ENCODE measurements around the gene ACOT2. TPM values are rescaled to one million over a fixed set of nuclear protein-coding genes. Genes with fewer than 3 reads are reported as not detected.

Gene ACOT2
- total RNA-seq, 1 donor from 2014 or later: 39.4 TPM

GRCh38 chr14:73607241-73607640 is 38.2 kb downstream of the ACOT2 start:
- TF ChIP-seq CTCF (IDR thresholded peaks at IDR 0.05): no peak
- H3K27ac Mint-ChIP-seq (ENCODE audit: unreplicated experiment): no peak overlapping the region
- H3K4me1 Mint-ChIP-seq (ENCODE audit: unreplicated experiment): peaks cover 7% of the 10 kb centered on the region
- no peaks in the 10 kb centered on the region for H3K27me3 Mint-ChIP-seq (ENCODE audit: unreplicated experiment)
- H3K36me3 Mint-ChIP-seq (ENCODE audit: unreplicated experiment): no peaks in the 10 kb centered on the region
- no peaks in the 10 kb centered on the region for H3K9me3 Mint-ChIP-seq (ENCODE audit: unreplicated experiment)
- H3K4me3 Mint-ChIP-seq (ENCODE audit: unreplicated experiment): no peak overlapping the region
- DNase-seq (ENCODE audit: extremely low spot score, unreplicated experiment): no peak

GRCh38 chr14:73610687-73611086 is 41.7 kb downstream of the ACOT2 start:
- H3K4me1 Mint-ChIP-seq (ENCODE audit: unreplicated experiment): peaks cover 2% of the 10 kb centered on the region
- H3K9me3 Mint-ChIP-seq (ENCODE audit: unreplicated experiment): no peaks in the 10 kb centered on the region
- no peak for DNase-seq (ENCODE audit: extremely low spot score, unreplicated experiment)
- no peaks in the 10 kb centered on the region for H3K36me3 Mint-ChIP-seq (ENCODE audit: unreplicated experiment)
- H3K27ac Mint-ChIP-seq (ENCODE audit: unreplicated experiment): no peak overlapping the region
- H3K4me3 Mint-ChIP-seq (ENCODE audit: unreplicated experiment): no peak overlapping the region
- H3K27me3 Mint-ChIP-seq (ENCODE audit: unreplicated experiment): no peaks in the 10 kb centered on the region
- no peak for TF ChIP-seq CTCF (IDR thresholded peaks at IDR 0.05)

GRCh38 chr14:73612339-73613045 is 43.5 kb downstream of the ACOT2 start, which contains the start of gene ACOT6:
Gene ACOT6 (plus strand): TSS chr14:73612517. CDS start chr14:73612572, 55 bp downstream.
- Mint-ChIP-seq H3K27me3 (ENCODE audit: unreplicated experiment) (no peaks in the 10 kb centered on the region), H3K27ac (ENCODE audit: unreplicated experiment) (peak within 1 kb of the TSS; percentile 84), H3K36me3 (ENCODE audit: unreplicated experiment) (no peaks in the 10 kb centered on the region), H3K9me3 (ENCODE audit: unreplicated experiment) (no peaks in the 10 kb centered on the region), H3K4me1 (ENCODE audit: unreplicated experiment) (peaks cover 2% of the 10 kb centered on the region), H3K4me3 (ENCODE audit: unreplicated experiment) (peak within 1 kb of the TSS; percentile 86)
- no peak for TF ChIP-seq CTCF (IDR thresholded peaks at IDR 0.05)
- peak; percentile 90 for DNase-seq (ENCODE audit: extremely low spot score, unreplicated experiment)

GRCh38 chr14:73613046-73613383 is 44.0 kb downstream of the ACOT2 start:
- Mint-ChIP-seq H3K4me1 (ENCODE audit: unreplicated experiment) (peaks cover 2% of the 10 kb centered on the region), H3K9me3 (ENCODE audit: unreplicated experiment) (no peaks in the 10 kb centered on the region), H3K27me3 (ENCODE audit: unreplicated experiment) (no peaks in the 10 kb centered on the region), H3K4me3 (ENCODE audit: unreplicated experiment) (peak overlapping the region; percentile 86), H3K36me3 (ENCODE audit: unreplicated experiment) (no peaks in the 10 kb centered on the region), H3K27ac (ENCODE audit: unreplicated experiment) (peak overlapping the region; percentile 84)
- no peak for TF ChIP-seq CTCF (IDR thresholded peaks at IDR 0.05)
- DNase-seq (ENCODE audit: extremely low spot score, unreplicated experiment): no peak

GRCh38 chr14:73613419-73613963 is 44.5 kb downstream of the ACOT2 start:
- no peaks in the 10 kb centered on the region for H3K9me3 Mint-ChIP-seq (ENCODE audit: unreplicated experiment)
- H3K27ac Mint-ChIP-seq (ENCODE audit: unreplicated experiment): peak overlapping the region; percentile 84

More at GRCh38 chr14:73613419-73613963, 44.5 kb downstream of the ACOT2 start:
- Mint-ChIP-seq H3K4me1 (ENCODE audit: unreplicated experiment) (peaks cover 2% of the 10 kb centered on the region), H3K36me3 (ENCODE audit: unreplicated experiment) (no peaks in the 10 kb centered on the region), H3K4me3 (ENCODE audit: unreplicated experiment) (peak overlapping the region; percentile 86), H3K27me3 (ENCODE audit: unreplicated experiment) (no peaks in the 10 kb centered on the region)
- TF ChIP-seq CTCF (IDR thresholded peaks at IDR 0.05): no peak
- no peak for DNase-seq (ENCODE audit: extremely low spot score, unreplicated experiment)
